ENCODE measurements around the gene SLC7A5.
A peak's percentile ranks its signal among the peaks of the same experiment; 100 is the strongest.
"Not testable (repeated sequence)": the region's sequence is repeated elsewhere in the genome, so short reads cannot be mapped to it uniquely, and the experiment has no call there.

The SLC7A5 gene

GRCh38 chr16:87869879-87870417 lies 641 bp upstream of the SLC7A5 start:
- not testable (repeated sequence) for H3K4me3 ChIP-seq (ENCODE audit: low read length, poor library complexity, severe bottlenecking); H3K9me2 ChIP-seq (replicated peaks; ENCODE audit: low read depth, low read length); H3K36me3 ChIP-seq (ENCODE audit: insufficient read depth, low read length); H3K4me2 ChIP-seq (ENCODE audit: low read depth, low read length, poor library complexity, severe bottlenecking); H3K9me3 ChIP-seq (ENCODE audit: insufficient read depth, low read depth, low read length); H3K9ac ChIP-seq (ENCODE audit: low read depth, low read length, poor library complexity, severe bottlenecking); H4K20me1 ChIP-seq (ENCODE audit: insufficient read depth, low read length, poor library complexity, severe bottlenecking); H3F3A ChIP-seq (ENCODE audit: low read depth); H2AFZ ChIP-seq (ENCODE audit: low read length); H3K27me3 ChIP-seq (ENCODE audit: insufficient read depth, low read length, poor library complexity, severe bottlenecking)
- Histone ChIP-seq H3K79me2 (ENCODE audit: insufficient read depth, low read length) (peaks cover 31% of the 10 kb centered on the region), H3K4me1 (ENCODE audit: insufficient read depth, low read length, poor library complexity, severe bottlenecking) (peaks cover 13% of the 10 kb centered on the region)

- Histone ChIP-seq H3K4me3 (ENCODE audit: low read length, poor library complexity, severe bottlenecking) (peak overlapping the region; percentile 70), H3K79me2 (ENCODE audit: insufficient read depth, low read length) (peaks cover 40% of the 10 kb centered on the region), H3K4me1 (ENCODE audit: insufficient read depth, low read length, poor library complexity, severe bottlenecking) (peaks cover 13% of the 10 kb centered on the region), H3K9ac (ENCODE audit: low read depth, low read length, poor library complexity, severe bottlenecking) (peak overlapping the region; percentile 54), H3K4me2 (ENCODE audit: low read depth, low read length, poor library complexity, severe bottlenecking) (peak overlapping the region; percentile 70)
- not testable (repeated sequence) for H3K27me3 ChIP-seq (ENCODE audit: insufficient read depth, low read length, poor library complexity, severe bottlenecking); H3K36me3 ChIP-seq (ENCODE audit: insufficient read depth, low read length); H2AFZ ChIP-seq (ENCODE audit: low read length); H4K20me1 ChIP-seq (ENCODE audit: insufficient read depth, low read length, poor library complexity, severe bottlenecking); H3K9me3 ChIP-seq (ENCODE audit: insufficient read depth, low read depth, low read length); H3K9me2 ChIP-seq (replicated peaks; ENCODE audit: low read depth, low read length); H3F3A ChIP-seq (ENCODE audit: low read depth)
These were observed 865 bp downstream of the SLC7A5 start for GRCh38 chr16:87868254-87869029.

GRCh38 chr16:87865902-87866555 lies 3.3 kb downstream of the SLC7A5 start:
- not testable (repeated sequence) for H3K36me3 ChIP-seq (ENCODE audit: insufficient read depth, low read length)

DNA sequence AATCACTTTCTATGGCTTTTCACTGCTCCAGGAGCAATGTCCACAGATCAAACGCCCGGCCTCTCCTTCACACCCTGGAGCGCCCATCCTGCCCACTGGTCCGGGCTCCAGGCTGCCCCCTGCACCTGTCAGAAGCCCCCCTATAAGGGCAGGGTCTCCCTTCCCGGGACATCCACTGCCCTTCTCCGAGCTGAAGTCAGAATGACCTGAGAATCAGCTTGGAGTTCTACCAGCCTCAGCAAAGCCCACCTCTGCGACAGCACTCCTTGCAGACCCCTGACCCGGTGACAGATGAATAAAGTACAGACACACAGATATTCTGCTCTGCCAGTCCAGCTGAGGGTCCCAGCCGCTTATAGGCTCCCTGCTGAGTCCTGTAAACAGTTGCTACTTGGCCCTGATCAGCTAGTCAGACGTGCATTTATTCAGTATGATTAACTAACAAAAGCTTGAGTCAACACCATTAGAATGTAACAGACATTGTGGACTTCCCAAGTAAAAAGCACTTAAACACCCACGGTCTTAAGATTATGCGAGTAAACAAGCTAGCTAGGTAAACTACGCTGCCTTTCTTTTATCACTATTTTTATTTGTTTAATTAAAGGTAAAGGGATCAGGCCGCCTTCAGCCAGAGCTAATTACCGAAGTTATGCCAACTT lies 4.8 kb downstream of the SLC7A5 start:
- no peaks in the 10 kb centered on the region for H4K20me1 ChIP-seq (ENCODE audit: insufficient read depth, low read length, poor library complexity, severe bottlenecking)
- H3K9ac ChIP-seq (ENCODE audit: low read depth, low read length, poor library complexity, severe bottlenecking), result peak overlapping the region; percentile 17
- peak overlapping the region; percentile 55 for H3K4me3 ChIP-seq (ENCODE audit: low read length, poor library complexity, severe bottlenecking)

More at GRCh38 chr16:87865902-87866555, 3.3 kb downstream of the SLC7A5 start:
- H3K27me3 ChIP-seq (ENCODE audit: insufficient read depth, low read length, poor library complexity, severe bottlenecking); H4K20me1 ChIP-seq (ENCODE audit: insufficient read depth, low read length, poor library complexity, severe bottlenecking); H3K9me3 ChIP-seq (ENCODE audit: insufficient read depth, low read depth, low read length); H3F3A ChIP-seq (ENCODE audit: low read depth); H3K4me1 ChIP-seq (ENCODE audit: insufficient read depth, low read length, poor library complexity, severe bottlenecking); H3K9me2 ChIP-seq (replicated peaks; ENCODE audit: low read depth, low read length); H2AFZ ChIP-seq (ENCODE audit: low read length); H3K9ac ChIP-seq (ENCODE audit: low read depth, low read length, poor library complexity, severe bottlenecking): not testable (repeated sequence)
- Histone ChIP-seq H3K4me3 (ENCODE audit: low read length, poor library complexity, severe bottlenecking) (peak overlapping the region; percentile 70), H3K4me2 (ENCODE audit: low read depth, low read length, poor library complexity, severe bottlenecking) (peak overlapping the region; percentile 70), H3K79me2 (ENCODE audit: insufficient read depth, low read length) (peaks cover 52% of the 10 kb centered on the region)

GRCh38 chr16:87863327-87863635 lies 6.0 kb downstream of the SLC7A5 start:
- H3K4me2 ChIP-seq (ENCODE audit: low read depth, low read length, poor library complexity, severe bottlenecking), result not testable (repeated sequence)

More for the DNA sequence above, 4.8 kb downstream of the SLC7A5 start:
- TF ChIP-seq, protein P1, sequence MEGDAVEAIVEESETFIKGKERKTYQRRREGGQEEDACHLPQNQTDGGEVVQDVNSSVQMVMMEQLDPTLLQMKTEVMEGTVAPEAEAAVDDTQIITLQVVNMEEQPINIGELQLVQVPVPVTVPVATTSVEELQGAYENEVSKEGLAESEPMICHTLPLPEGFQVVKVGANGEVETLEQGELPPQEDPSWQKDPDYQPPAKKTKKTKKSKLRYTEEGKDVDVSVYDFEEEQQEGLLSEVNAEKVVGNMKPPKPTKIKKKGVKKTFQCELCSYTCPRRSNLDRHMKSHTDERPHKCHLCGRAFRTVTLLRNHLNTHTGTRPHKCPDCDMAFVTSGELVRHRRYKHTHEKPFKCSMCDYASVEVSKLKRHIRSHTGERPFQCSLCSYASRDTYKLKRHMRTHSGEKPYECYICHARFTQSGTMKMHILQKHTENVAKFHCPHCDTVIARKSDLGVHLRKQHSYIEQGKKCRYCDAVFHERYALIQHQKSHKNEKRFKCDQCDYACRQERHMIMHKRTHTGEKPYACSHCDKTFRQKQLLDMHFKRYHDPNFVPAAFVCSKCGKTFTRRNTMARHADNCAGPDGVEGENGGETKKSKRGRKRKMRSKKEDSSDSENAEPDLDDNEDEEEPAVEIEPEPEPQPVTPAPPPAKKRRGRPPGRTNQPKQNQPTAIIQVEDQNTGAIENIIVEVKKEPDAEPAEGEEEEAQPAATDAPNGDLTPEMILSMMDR (conservative IDR thresholded peaks at IDR 0.05; ENCODE audit: low read length), result no peak
- no peak for TF ChIP-seq EZH2phosphoT487 (IDR thresholded peaks at IDR 0.05; ENCODE audit: borderline replicate concordance)
- Histone ChIP-seq H3K36me3 (ENCODE audit: insufficient read depth, low read length) (no peaks in the 10 kb centered on the region), H3K79me2 (ENCODE audit: insufficient read depth, low read length) (peaks cover 59% of the 10 kb centered on the region), H3K9me2 (replicated peaks; ENCODE audit: low read depth, low read length) (no peaks in the 10 kb centered on the region), H3F3A (ENCODE audit: low read depth) (no peaks in the 10 kb centered on the region), H3K4me1 (ENCODE audit: insufficient read depth, low read length, poor library complexity, severe bottlenecking) (no peaks in the 10 kb centered on the region), H3K4me2 (ENCODE audit: low read depth, low read length, poor library complexity, severe bottlenecking) (peak overlapping the region; percentile 42), H3K9me3 (ENCODE audit: insufficient read depth, low read depth, low read length) (no peaks in the 10 kb centered on the region), H3K27me3 (ENCODE audit: insufficient read depth, low read length, poor library complexity, severe bottlenecking) (no peaks in the 10 kb centered on the region), H2AFZ (ENCODE audit: low read length) (no peak overlapping the region)

GRCh38 chr16:87862597-87863326 lies 6.5 kb downstream of the SLC7A5 start:
- H3K9me2 ChIP-seq (replicated peaks; ENCODE audit: low read depth, low read length); H4K20me1 ChIP-seq (ENCODE audit: insufficient read depth, low read length, poor library complexity, severe bottlenecking); H3F3A ChIP-seq (ENCODE audit: low read depth); H3K36me3 ChIP-seq (ENCODE audit: insufficient read depth, low read length); H3K4me2 ChIP-seq (ENCODE audit: low read depth, low read length, poor library complexity, severe bottlenecking); H3K27me3 ChIP-seq (ENCODE audit: insufficient read depth, low read length, poor library complexity, severe bottlenecking); H3K9me3 ChIP-seq (ENCODE audit: insufficient read depth, low read depth, low read length); H3K9ac ChIP-seq (ENCODE audit: low read depth, low read length, poor library complexity, severe bottlenecking); H2AFZ ChIP-seq (ENCODE audit: low read length); H3K4me1 ChIP-seq (ENCODE audit: insufficient read depth, low read length, poor library complexity, severe bottlenecking); H3K4me3 ChIP-seq (ENCODE audit: low read length, poor library complexity, severe bottlenecking): not testable (repeated sequence)
- H3K79me2 ChIP-seq (ENCODE audit: insufficient read depth, low read length), result peaks cover 49% of the 10 kb centered on the region

More at GRCh38 chr16:87863327-87863635, 6.0 kb downstream of the SLC7A5 start:
- not testable (repeated sequence) for H3K4me1 ChIP-seq (ENCODE audit: insufficient read depth, low read length, poor library complexity, severe bottlenecking); H2AFZ ChIP-seq (ENCODE audit: low read length); H3K9me2 ChIP-seq (replicated peaks; ENCODE audit: low read depth, low read length); H3K9me3 ChIP-seq (ENCODE audit: insufficient read depth, low read depth, low read length); H3K36me3 ChIP-seq (ENCODE audit: insufficient read depth, low read length); H3F3A ChIP-seq (ENCODE audit: low read depth); H3K4me3 ChIP-seq (ENCODE audit: low read length, poor library complexity, severe bottlenecking); H3K9ac ChIP-seq (ENCODE audit: low read depth, low read length, poor library complexity, severe bottlenecking); H3K27me3 ChIP-seq (ENCODE audit: insufficient read depth, low read length, poor library complexity, severe bottlenecking); H4K20me1 ChIP-seq (ENCODE audit: insufficient read depth, low read length, poor library complexity, severe bottlenecking)
- peaks cover 55% of the 10 kb centered on the region for H3K79me2 ChIP-seq (ENCODE audit: insufficient read depth, low read length)

Data from Loucy (cell line).